SH-SY5Y (cell line): ENCODE data around the gene RASGRP2.

Experiments
- GATA2 ChIP-seq: IDR thresholded peaks from 2 replicates; pipeline ENCODE4 v1.6.1; 2011; ENCODE audit warnings: mild to moderate bottlenecking, low read depth, low read length
- GATA3 ChIP-seq: IDR thresholded peaks from 2 replicates; pipeline ENCODE4 v1.6.1; 2011; ENCODE audit warnings: low read depth, mild to moderate bottlenecking, low read length, moderate library complexity

GRCh38 chr11:64694026-64694755, 49.8 kb downstream of the RASGRP2 start:
- TF ChIP-seq GATA2, result no peak
- TF ChIP-seq GATA3, result no peak
